ENCODE measurements around the gene LINGO1. TPM values are rescaled to one million over a fixed set of nuclear protein-coding genes. Genes with fewer than 3 reads are reported as not detected.

The LINGO1 gene
- total RNA-seq, 1 donor from 2014 or later: 5.3 TPM

- ATAC-seq: no peak
Observed at GRCh38 chr15:77606142-77607034, 26.3 kb downstream of the LINGO1 start.

GRCh38 chr15:77605547-77605946, 27.2 kb downstream of the LINGO1 start:
- no peak for DNase-seq (ENCODE audit: low spot score)
- no peak for ATAC-seq
- intact Hi-C loops (cut with DNase I): no loop called here

More at GRCh38 chr15:77606142-77607034, 26.3 kb downstream of the LINGO1 start:
- intact Hi-C loops (cut with DNase I): no loop called here
- no peak for DNase-seq (ENCODE audit: low spot score)

- no peak for ATAC-seq
- intact Hi-C loops (cut with DNase I): no loop called here
Observed at GRCh38 chr15:77604973-77605372, 27.7 kb downstream of the LINGO1 start.

GRCh38 chr15:77603611-77604336, 28.9 kb downstream of the LINGO1 start:
- intact Hi-C loops (cut with DNase I): no loop called here
- no peak for ATAC-seq
- no peak for DNase-seq (ENCODE audit: low spot score)

More at GRCh38 chr15:77604973-77605372, 27.7 kb downstream of the LINGO1 start:
- DNase-seq (ENCODE audit: low spot score): no peak

- intact Hi-C loops (cut with DNase I): no loop called here
- DNase-seq (ENCODE audit: low spot score) (no peak), ATAC-seq (no peak)
Observed at GRCh38 chr15:77602800-77603199, 29.9 kb downstream of the LINGO1 start.

- no peak for ATAC-seq
- DNase-seq (ENCODE audit: low spot score): no peak
- intact Hi-C loops (cut with DNase I): no loop called here
Observed at GRCh38 chr15:77599899-77600298, 32.8 kb downstream of the LINGO1 start.

GRCh38 chr15:77599357-77599756, 33.4 kb downstream of the LINGO1 start:
- DNase-seq (ENCODE audit: low spot score) (no peak), ATAC-seq (no peak)
- intact Hi-C loops (cut with DNase I): no loop called here

GRCh38 chr15:77598644-77599043, 34.1 kb downstream of the LINGO1 start:
- intact Hi-C loops (cut with DNase I): no loop called here
- no peak for DNase-seq (ENCODE audit: low spot score)
- ATAC-seq: no peak

- intact Hi-C loops (cut with DNase I): no loop called here
- ATAC-seq (no peak), DNase-seq (ENCODE audit: low spot score) (no peak)
Observed at GRCh38 chr15:77597804-77598453, 34.8 kb downstream of the LINGO1 start.

- intact Hi-C loops (cut with DNase I): no loop called here
- no peak for ATAC-seq
- no peak for DNase-seq (ENCODE audit: low spot score)
Observed at GRCh38 chr15:77596821-77597803, 35.6 kb downstream of the LINGO1 start.

- DNase-seq (ENCODE audit: low spot score): no peak
- intact Hi-C loops (cut with DNase I): no loop called here
- no peak for ATAC-seq
Observed at GRCh38 chr15:77595231-77595630, 37.5 kb downstream of the LINGO1 start.

GRCh38 chr15:77592758-77593157, 40.0 kb downstream of the LINGO1 start:
- DNase-seq (ENCODE audit: low spot score) (no peak), ATAC-seq (no peak)
- intact Hi-C loops (cut with DNase I): no loop called here

- DNase-seq (ENCODE audit: low spot score) (no peak), ATAC-seq (no peak)
- intact Hi-C loops (cut with DNase I): no loop called here
Observed at GRCh38 chr15:77591968-77592613, 40.6 kb downstream of the LINGO1 start.

GRCh38 chr15:77589839-77590238, 42.9 kb downstream of the LINGO1 start:
- DNase-seq (ENCODE audit: low spot score) (peak; percentile 76), ATAC-seq (peak; percentile 91)
- intact Hi-C loops (cut with DNase I): no loop called here

GRCh38 chr15:77588126-77588525, 44.6 kb downstream of the LINGO1 start:
- ATAC-seq: no peak
- DNase-seq (ENCODE audit: low spot score): no peak
- intact Hi-C loops (cut with DNase I): no loop called here

- intact Hi-C loops (cut with DNase I): no loop called here
- ATAC-seq (no peak), DNase-seq (ENCODE audit: low spot score) (no peak)
Observed at GRCh38 chr15:77584691-77585090, 48.0 kb downstream of the LINGO1 start.

GRCh38 chr15:77584201-77584600, 48.5 kb downstream of the LINGO1 start:
- no peak for DNase-seq (ENCODE audit: low spot score)
- no peak for ATAC-seq
- intact Hi-C loops (cut with DNase I): no loop called here

GRCh38 chr15:77582763-77583162, 49.9 kb downstream of the LINGO1 start:
- ATAC-seq: peak; percentile 57
- DNase-seq (ENCODE audit: low spot score): no peak
- intact Hi-C loops (cut with DNase I): no loop called here

All from sciatic nerve (tissue), 2 donors.